ENCODE data around the gene TIE1.

DNA sequence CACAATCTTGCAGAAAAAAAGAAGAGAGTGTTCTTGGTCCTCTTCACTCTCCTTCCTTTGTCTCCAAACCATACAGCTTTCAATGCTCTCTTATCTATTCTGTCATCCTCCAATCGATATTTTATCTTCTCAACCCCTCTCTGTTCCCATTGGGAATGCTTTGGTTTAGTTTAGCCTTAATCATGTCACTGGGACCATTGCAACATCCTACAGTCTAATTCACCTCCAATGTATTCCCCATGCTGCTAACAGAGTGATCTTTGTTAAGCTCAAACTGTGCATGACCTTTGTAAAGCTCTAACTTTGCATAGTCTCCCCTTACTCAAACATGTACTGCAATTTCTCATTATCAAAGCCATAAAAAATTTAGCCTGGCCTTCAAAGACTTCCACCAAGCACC, 39.8 kb downstream of the TIE1 start:
- TF ChIP-seq POLR2A (IDR thresholded peaks at IDR 0.05) = no peak
- TF ChIP-seq, protein P1, sequence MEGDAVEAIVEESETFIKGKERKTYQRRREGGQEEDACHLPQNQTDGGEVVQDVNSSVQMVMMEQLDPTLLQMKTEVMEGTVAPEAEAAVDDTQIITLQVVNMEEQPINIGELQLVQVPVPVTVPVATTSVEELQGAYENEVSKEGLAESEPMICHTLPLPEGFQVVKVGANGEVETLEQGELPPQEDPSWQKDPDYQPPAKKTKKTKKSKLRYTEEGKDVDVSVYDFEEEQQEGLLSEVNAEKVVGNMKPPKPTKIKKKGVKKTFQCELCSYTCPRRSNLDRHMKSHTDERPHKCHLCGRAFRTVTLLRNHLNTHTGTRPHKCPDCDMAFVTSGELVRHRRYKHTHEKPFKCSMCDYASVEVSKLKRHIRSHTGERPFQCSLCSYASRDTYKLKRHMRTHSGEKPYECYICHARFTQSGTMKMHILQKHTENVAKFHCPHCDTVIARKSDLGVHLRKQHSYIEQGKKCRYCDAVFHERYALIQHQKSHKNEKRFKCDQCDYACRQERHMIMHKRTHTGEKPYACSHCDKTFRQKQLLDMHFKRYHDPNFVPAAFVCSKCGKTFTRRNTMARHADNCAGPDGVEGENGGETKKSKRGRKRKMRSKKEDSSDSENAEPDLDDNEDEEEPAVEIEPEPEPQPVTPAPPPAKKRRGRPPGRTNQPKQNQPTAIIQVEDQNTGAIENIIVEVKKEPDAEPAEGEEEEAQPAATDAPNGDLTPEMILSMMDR (IDR thresholded peaks at IDR 0.05) = no peak

All from uterus (tissue), 2 donors.